Measurements from ENCODE around the gene DDX52.
"Not testable (repeated sequence)": the region's sequence is repeated elsewhere in the genome, so short reads cannot be mapped to it uniquely, and the experiment has no call there.

DDX52 gene

DNA sequence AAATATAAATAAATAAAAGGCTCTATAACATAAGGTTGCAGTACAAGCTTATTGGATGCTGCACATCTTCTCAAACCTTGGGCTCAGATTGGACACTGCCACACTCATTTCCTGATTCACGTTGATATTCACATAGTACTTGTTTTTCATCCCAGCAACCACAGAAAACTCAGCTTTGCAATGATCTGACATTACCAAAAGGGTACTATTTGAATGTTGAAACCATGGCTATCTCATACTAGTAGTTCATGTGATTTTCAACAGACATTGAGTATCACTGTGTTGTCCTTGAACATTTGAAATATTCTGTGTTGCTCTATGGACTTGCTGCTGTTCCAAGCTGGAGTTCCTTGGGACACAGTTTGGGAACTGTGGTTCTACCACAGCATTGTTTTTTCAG is 14.0 kb upstream of the DDX52 start:
- no peak for DNase-seq

DNA sequence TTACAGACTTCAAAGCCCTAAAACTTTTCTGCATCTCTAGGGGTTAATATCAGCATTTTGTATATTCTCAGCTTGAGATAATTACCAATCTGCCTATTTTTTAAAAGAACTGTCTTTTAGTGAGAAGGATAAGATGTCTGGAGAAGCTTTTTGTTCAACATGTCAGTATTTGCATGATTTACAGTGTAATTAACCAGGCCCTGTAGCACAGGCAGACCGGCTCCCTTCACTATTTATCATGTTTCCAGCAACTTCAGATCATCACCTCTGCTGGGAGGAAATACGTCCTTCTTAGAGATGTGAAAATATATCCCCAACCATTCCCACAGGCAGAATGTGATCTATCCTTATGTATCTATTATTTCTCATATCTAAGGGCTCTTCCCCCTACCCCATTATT is 8.6 kb upstream of the DDX52 start:
- no peak for DNase-seq

DNA sequence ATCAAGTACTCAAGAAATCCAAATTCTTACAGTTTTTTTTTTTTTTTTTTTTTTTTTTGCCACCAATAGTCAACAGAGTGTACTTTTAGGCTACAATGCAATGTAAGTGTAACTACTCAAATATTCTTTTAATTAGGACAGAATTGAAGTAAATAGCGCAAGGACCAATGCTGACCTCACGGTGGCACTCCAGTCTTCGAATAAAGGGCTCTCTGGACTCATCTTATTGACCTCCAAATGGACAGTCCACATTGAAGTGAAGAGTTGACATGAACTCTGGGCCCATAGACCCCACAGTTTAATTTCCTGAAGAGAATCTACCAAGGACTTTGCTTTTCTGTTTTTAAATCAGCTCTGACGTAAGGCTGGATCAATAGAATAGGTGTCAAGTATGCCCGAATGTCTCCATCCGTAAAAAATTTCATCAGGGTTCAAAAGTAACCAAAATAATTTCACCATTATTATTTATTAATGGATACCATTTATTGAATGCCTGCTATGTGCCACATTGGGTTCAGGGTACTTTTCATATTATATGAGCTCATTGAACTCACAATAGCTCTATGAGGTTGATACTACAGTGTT is 7.3 kb upstream of the DDX52 start:
- DNase-seq = peak in 14 of 51 donors; percentile 0 to 27 (median 2)

DNA sequence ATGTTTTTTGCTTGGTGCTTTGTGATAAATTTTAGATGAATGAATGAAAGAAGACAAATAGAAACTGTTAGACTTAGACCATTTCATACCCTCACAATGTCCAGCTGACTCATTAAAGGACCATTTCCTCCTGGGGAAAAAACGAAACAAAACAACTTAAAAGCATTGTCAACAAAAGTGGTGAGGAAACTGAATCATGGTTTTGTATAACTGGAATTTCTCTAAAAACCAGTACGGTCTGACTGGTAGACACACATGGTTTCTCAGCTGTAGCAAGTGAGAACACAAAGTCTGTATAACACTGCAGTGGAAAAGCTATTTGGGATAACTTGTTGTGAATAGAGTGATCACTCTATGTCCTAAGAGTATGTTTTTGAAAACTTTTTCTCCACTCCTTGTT is 5.3 kb upstream of the DDX52 start:
- DNase-seq = no peak

DNA sequence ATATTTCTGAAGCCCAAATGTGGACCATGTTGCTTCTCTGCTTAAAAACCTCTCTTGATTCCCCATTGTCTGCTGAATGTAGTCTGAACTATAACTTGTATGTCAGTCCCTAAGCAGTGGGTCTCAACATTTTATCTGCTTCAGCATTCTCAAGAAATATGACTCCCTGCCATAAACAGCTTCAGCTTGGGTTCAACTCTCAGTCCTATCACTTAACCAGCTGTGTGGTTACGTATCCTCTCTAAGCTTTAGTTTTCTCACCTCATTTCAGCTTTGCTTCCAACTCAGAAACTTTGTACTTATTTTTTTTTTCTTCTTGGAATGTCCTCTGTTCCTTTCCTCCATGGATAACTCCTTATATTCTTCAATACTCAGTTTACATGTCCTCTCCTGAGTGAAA is 4.6 kb upstream of the DDX52 start:
- DNase-seq = no peak

DNA sequence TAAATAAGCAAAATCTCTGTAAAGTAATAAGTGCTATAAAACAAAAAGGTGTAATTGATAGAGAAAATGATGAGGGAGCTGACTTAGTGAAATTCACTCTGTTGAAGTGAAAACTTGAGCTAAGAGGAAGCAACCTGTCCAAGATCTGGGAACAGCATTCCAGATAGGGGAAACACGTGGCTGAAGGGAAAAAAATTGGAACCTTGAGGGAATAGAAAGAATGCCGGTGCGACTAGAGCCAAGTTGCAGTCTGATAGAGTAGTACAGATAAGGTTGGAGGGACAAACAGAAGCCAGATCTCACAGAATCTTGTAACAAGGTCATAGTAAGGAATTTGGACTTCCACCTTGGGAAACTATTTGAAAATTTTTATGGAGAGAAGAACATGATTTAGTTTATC is 623 bp upstream of the DDX52 start:
- no peak for DNase-seq

DNA sequence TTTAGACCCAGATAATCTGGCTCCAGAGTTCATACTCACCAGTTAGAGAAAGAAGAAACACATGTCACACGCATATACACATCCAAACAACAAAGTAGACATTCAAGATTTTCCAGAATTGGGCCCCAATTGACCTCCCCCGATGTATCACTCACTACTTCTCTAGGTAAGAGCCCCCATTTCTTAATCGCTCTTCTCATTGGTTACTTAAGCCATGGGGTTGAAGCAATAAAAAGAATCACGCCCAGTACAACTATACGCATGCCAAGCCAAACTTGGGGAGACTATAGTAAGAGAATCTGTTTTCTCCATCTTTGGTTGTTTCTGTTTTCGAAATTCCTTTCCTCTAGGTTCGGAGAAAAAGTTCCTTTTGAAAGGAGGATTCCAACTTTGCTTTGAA is 565 bp downstream of the DDX52 start:
- peak in 1 of 51 donors; percentile 38 for DNase-seq

DNA sequence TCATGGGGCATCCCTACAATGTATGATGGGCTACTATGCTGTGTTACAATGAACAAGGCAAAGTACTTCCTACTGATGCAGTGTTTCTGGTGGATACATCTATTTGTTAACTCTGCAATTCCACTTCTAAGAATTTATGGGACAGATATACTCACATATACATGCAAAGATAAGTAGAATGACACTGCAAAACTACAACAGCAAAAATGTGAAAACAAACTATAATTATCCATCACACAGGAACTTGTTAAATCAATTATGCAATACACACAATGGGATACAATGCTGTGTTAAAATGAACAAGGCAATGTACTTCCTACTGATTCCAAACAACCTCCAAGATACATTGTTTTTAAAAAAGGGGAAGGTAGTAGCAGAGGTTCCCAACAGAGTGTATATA is 3.2 kb downstream of the DDX52 start:
- DNase-seq = no peak

DNA sequence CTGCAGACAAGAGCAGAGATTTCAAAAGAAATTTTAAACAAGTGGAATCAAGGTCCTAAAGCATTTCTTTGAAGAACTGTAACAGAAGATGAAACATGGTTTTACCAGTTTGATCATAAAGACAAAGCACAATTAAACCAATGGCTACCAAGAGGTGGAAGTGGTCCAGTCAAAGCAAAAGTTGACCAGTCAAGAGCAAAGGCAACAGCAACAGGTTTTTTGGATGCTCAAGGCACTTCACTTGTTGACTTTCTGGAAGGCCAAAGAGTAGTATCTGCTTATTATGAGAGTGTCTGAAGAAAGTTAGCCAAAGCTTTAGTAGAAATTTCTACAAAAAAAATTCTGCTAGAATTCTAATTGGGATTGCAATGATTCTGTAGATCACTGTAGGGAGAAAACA is 5.3 kb downstream of the DDX52 start:
- DNase-seq = no peak

DNA sequence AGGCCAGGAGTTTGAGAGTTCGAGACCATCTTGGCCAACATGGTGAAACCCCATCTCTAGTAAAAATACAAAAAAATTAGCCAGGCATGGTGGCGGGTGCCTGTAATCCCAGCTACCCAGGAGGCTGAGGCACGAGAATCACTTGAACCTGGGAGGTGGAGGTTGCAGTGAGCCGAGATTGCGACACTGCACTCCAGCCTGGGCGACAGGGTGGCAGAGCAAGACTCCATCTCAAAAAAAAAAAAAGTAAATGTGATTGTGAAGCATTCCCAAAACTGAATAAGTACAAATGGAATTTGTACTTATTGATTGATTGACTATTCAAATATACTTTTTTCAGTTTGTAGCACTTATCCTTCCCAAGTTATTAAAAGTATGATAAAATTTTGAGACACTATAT is 26.8 kb downstream of the DDX52 start:
- DNase-seq = not testable (repeated sequence)

DNA sequence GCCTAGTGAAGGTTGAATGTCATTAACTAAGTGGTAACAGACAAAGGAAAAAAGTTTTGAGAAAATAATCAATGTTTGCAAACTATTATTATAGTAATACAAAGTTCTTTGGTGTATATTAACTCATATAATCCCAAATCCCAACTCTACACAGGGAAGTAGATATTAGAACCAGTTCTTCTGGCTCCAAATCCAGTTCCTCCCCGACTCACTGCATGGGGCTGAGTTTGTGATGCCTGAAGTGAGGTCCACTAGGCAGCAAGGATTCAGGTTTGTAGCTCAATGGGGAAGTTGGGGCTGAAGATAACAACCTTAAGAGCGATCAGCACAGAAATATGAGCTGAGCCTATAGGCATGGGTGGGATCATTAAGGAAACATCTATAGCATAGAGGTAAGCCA is 28.4 kb downstream of the DDX52 start:
- DNase-seq = no peak

DNA sequence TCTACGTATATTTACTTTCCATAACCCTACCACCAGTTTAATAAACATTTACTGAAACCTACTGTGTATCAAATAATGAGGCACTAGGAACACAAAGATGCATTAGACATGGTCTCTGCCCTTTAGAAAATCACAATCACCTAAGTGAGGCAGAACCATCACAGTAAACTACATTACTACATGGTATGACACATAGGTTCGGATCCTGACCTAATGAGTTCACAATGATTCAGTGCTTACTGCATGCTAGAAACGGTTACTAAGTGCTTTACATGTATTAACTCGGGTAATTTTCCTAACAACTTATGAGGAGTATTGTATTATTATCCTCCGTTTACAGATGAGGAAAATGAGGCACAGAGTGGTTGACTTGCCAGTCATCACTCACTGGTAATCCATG is 28.9 kb downstream of the DDX52 start:
- no peak for DNase-seq

DNA sequence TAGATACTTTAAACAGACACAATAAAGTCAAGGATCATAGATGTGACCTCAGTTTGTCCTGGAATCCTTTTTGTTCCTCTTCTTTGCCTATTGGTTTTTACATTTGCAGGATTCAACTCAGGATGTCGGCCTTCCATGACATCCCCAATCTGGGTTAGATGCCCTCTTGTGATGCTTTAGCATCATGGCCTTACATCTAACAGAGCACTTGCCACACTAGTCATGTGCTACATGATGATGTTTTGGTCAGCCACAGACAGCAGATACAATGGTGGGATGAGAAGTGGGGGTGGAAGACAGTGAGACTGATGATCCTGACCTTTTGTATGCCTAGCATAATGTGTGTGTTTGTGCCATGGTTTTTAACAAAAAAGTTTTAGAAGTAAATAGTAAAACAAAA is 32.3 kb downstream of the DDX52 start:
- no peak for DNase-seq

DNA sequence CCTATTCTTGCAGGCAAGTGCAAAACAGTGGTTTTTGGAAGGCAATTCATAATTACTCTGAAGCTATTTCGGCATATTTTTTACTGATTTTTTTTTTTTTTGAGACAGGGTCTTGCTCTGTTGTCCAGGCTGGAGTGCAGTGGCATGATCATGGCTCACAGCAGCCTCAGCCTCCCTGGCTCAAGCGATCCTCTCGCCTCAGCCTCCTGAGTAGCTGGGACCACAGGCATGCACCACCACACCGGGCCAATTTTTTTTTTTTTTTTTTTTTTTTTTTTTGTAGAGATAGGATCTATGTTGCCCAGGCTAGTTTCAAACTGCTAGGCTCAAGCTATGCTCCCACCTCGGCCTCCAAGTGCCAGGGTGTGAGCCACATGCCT is 33.2 kb downstream of the DDX52 start:
- DNase-seq = not testable (repeated sequence)

DNA sequence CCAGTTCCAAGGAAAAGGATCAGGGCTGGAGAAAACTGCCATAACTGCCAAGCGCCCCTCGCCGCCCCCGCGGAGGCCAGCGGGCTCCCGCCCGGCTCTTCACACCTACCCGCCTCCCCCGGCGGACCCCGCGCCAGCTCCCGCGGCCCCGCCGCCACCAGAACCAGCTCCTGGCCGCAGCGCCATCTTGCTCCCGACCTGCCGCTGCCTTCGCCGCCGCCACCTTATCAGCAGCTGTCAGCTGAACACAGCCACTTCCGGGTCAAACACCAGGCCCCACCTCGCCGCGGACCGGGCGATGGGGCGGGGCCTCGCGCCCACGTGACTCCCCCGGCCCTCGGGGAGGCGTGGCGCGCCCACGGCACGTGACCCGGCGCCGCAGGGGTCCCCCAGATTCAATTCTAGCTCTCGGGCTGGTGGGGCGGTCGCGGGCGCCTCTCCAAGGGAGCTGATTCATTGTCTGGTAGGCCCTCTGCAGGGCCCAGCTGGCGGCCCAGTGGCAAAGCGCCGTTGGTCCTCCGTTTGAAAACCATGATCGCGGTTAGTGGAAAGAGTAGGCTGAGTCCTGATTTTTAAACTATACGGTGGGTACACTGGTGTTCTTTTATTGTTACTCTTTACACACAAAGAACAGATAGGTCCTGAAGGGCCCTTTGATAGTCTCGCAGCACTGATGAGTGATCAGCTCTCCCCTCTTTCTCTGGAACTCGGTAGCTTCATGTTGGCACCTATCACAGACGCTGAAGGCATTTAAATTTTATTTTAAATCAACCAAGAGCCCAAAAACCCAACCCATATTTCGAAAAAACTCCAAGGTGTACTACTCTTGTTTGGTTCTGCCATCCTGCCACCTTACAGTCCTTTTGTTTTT is 33.8 kb downstream of the DDX52 start, which contains the start of gene SYNRG:
SYNRG (minus strand) TSS at position 249 of the 871 bp plus-strand sequence; CDS start at position 186, 63 bp downstream.
- DNase-seq = peak; percentile 77 to 98 (median 94)

DNA sequence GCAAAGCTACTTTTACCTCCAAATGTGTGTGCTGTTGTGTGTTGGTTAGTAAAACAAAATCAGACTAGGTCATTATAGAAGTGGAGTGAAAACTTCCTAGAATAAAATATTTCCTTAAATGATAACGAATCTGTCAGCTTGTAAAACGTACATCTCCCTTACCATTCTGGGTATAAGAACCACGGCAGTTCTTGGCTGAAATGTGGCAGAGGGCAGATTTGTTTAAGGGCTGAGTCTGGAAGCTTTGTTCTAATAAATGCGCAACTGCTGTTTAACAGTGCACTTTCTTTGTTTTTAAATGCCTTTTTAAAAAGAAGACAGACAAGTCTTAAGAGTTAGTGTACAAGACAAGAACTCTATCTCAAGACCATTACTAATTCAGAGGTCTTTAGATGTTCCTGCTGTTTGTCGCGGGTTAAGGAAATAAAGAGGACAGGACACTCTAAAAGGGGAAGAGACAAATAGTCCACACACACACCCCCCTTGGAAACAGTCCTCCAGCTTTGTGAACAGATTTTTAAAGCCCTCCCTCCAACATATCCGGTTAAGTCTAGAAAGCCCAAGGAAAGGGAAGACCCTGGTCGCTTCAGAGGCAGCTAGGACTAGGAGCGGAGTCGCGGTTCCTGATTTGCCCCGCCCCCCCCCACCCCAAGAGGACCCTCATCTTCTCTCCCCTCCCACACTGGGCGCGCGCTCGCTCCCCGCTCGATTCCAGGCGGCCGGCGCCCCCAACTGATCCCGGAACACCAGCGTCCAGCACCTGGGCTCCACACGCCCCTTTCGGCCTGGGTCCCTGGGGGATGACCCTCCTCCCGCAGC is 34.7 kb downstream of the DDX52 start:
- peak in 26 of 51 donors; percentile 10 to 74 (median 46) for DNase-seq

DNA sequence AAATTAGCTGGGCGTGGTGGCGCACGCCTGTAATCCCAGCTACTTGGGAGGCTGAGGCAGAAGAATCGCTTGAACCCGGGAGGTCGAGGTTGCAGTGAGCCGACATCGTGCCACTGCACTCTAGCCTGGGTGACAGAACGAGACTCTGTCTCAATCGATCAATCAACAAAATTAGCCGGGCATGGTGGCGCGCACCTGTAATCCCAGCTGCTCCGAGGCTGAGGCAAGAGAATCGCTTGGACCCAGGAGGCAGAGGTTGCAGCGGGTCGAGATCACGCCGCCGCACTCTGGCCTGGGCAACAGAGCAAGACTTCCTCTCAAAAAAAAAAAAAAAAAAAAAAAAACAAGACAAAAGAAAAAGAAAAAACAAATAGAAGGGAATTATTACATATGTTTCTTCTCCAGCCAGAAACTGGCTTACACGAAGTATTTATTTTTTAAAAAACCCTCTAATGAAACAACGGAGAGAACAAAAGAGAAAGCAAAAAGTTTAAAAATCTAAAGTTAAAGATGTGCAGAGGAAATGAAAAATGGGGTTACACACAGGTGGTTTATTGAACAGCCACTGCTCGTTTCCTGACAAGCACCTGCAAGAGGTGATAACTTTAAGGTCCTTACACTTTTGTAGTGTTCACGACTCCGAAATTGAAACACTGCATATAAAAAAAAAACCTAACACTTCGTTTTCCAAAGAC is 35.5 kb downstream of the DDX52 start:
- no peak for DNase-seq

DNA sequence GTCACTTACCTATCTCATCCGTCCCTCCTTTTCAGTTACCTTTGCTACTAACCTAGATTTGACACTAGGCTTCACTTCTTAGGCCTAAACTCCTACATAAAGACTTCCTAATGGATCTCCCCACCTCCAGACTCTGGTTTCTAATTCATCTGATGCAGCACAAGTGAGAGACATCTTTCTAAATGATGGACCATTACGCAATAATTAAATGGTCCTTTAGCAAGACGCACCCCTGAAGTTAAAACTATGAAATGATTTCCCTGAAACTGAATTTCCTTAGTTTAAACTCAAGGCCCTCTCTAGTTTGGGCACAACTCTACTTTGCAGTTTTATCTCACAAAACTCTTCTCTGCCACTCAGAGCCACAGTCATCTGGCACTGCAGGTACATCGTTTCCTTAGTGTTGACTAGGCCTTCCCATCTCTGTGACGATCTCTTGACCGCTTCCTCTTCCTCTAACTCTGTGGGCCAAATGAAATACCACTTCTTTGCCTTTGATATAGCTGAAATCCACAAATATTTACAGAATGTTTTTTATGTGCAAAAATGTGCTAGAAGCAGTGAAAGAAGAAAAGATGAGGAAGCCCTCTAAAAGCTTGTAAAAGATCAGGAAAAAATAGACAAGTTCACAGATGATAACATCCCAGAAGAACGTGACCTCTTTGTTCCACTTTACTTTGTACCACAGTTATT is 37.3 kb downstream of the DDX52 start:
- no peak for DNase-seq

DNA sequence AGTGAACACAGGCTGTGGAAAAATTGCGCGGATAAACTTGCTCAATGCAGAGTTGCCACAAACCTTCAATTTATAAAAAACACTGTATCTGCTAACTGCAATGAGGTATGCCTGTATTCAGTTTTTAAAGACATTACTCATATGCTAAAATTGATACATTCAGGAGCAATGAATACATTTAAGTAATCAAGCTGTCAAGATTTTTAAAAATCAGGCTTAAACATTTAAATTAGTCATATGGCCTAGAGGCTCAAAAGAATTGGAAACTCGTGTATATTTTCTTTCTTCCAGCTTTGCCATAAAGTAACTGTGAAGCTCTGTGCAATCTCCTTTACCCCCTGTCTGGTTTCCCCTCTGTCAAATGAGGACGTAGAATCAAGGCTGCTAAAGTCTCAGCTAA is 38.2 kb downstream of the DDX52 start:
- no peak for DNase-seq

DNA sequence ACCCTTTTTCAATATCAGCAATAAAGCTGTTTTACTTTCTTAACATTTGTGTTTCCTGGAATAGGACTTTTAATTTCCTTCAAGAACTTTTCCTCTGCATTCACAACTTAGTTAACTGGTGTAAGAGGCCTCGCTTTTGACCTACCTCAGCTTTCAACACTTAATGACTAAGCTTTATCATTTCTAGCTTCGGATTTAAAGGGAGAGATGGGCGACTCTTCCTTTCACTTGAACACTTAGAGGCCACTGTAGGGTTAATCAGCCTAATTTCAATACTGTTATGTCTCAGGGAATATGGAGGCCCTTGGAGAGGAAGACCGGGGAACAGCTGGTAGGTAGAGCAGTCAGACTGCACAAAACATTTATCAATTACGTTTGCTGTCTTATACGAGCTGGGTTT is 38.7 kb downstream of the DDX52 start:
- no peak for DNase-seq

DNA sequence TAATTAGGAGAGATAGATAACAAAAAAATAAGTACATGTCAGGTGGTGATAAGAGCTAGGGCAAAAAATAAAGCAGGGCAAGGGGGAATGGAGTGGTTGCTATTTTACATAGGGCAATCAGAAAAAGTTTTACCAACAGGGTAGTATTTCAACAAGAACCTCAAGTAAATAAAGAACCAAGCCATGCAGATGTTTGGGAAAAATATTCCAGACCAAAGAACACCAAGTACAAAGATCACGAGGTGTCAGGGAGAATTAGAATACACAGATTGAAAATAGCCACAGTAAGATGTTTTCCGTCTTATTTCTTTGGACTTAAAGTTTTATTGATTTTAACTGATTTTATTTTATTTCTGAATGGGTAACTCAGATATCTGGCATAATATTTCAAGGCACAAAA is 45.1 kb downstream of the DDX52 start:
- no peak for DNase-seq
